BJ (cell line): ENCODE data around the gene MAP3K6. TPM values are rescaled to one million over a fixed set of nuclear protein-coding genes. Genes with fewer than 3 reads are reported as not detected.
"Not testable (repeated sequence)": the region's sequence is repeated elsewhere in the genome, so short reads cannot be mapped to it uniquely, and the experiment has no call there.

Source experiments
- CTCF ChIA-PET: fragments of 350-600 bp; formaldehyde crosslinking; extraction: SDS; loops from one replicate; lab custom pipeline; 2021; ENCODE audit warnings: antibody characterized with exemption, inconsistent platforms; lab: Yijun Ruan, JAX
- POLR2A ChIA-PET: fragments of 300-600 bp; sonication (Branson Sonifier 250); formaldehyde crosslinking; extraction: SDS; loops from one replicate; lab custom pipeline; 2021; ENCODE audit warnings: antibody characterized with exemption; lab: Charles Lee
- DNase-seq: peaks from one replicate; pipeline ENCODE4 v3.0.0-alpha.2; 2011; ENCODE audit warnings: low read depth
- H3K27me3 ChIP-seq: 2 replicates; pipeline ENCODE4 v1.6.0; 2011; ENCODE audit warnings: low read length; ENCODE audit not compliant: control insufficient read depth, insufficient read depth
- H3K36me3 ChIP-seq: 2 replicates; pipeline ENCODE4 v1.5.1; 2011; ENCODE audit warnings: low read length; ENCODE audit not compliant: control insufficient read depth, insufficient read depth
- H3K4me3 ChIP-seq: 2 replicates; pipeline ENCODE4 v1.5.1; 2011; ENCODE audit warnings: low read depth, mild to moderate bottlenecking, control low read depth, low read length
- CTCF ChIP-seq: IDR thresholded peaks from 2 replicates; pipeline ENCODE4 v1.5.1; 2011; ENCODE audit warnings: low read depth, mild to moderate bottlenecking, control low read depth, inconsistent platforms, low read length, moderate library complexity; ENCODE audit not compliant: insufficient read depth
- polyA plus RNA-seq: library from polyadenylated mRNA; depleted of rRNA; stranded (reverse); fragments of >200 nt; gene quantifications from 2 replicates; pipeline ENCODE4 v1.2.3, GENCODE V29; 2011

The MAP3K6 gene
- polyA plus RNA-seq, 1 experiment, result 18.0 TPM

DNA sequence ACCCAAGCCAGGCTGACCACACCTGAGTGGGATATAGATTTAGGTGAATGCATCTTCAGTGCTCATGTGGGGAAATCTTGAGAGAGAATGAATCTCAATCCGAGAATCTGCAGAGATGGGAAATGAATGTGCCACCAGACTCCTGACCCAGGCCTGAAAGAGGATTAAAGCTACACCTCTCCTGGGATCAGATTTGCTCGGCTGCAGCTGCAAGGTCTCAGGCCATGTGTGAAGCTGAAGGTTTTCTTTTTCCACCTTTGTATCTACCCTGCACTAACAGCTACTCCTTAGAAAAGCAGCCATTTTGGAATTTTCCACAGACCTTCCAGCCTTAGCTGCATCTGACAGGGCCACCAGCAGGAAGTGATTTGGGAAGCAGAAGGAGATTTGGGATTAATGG lies 43.9 kb upstream of the MAP3K6 start:
- CTCF ChIA-PET, result interaction anchor here (1.1 to 1.4 kb wide), 2 partner anchors 13 to 196 kb away, joined by 3 to 5 read pairs; no protein-coding TSS in a partner anchor
- POLR2A ChIA-PET, result no interaction called here
- no peaks in the 10 kb centered on the region for H3K27me3 ChIP-seq
- DNase-seq, result no peak
- no peak for TF ChIP-seq CTCF
- no peak overlapping the region for H3K4me3 ChIP-seq
- peaks cover 33% of the 10 kb centered on the region for H3K36me3 ChIP-seq

GRCh38 chr1:27409669-27410068 lies 42.9 kb upstream of the MAP3K6 start:
- H3K36me3 ChIP-seq, result peaks cover 30% of the 10 kb centered on the region
- no peak for DNase-seq
- CTCF ChIA-PET, result interaction anchor here (1.4 kb wide), 1 partner anchor 197 kb away, joined by 5 read pairs; no protein-coding TSS in a partner anchor

DNA sequence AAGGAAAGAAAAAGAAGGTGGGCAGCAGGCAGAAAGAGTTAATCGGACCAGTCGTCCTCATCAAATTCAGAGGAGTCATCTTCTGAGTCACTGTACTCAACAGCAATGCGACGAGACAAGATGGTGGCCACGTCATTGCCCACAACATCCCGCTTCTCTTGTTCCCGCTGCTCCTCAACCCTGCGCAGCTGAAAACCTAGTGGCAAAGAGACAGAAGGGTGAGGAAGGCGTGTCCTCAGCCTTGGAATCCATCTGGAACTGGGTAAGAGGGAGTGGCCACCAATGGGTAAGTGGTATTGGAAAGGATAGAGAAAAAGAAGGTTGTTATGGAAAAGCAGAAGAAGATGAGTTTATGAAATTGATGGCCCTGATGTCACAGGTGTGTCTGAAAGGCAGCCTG lies 41.4 kb upstream of the MAP3K6 start:
- Histone ChIP-seq H3K4me3 (no peak overlapping the region), H3K27me3 (no peaks in the 10 kb centered on the region), H3K36me3 (peaks cover 25% of the 10 kb centered on the region)
- no peak for DNase-seq
- TF ChIP-seq CTCF, result no peak
- ChIA-PET CTCF (no interaction called here), POLR2A (no interaction called here)

More at GRCh38 chr1:27409669-27410068, 42.9 kb upstream of the MAP3K6 start:
- Histone ChIP-seq H3K27me3 (no peaks in the 10 kb centered on the region), H3K4me3 (no peak overlapping the region)
- TF ChIP-seq CTCF, result no peak
- POLR2A ChIA-PET, result no interaction called here

DNA sequence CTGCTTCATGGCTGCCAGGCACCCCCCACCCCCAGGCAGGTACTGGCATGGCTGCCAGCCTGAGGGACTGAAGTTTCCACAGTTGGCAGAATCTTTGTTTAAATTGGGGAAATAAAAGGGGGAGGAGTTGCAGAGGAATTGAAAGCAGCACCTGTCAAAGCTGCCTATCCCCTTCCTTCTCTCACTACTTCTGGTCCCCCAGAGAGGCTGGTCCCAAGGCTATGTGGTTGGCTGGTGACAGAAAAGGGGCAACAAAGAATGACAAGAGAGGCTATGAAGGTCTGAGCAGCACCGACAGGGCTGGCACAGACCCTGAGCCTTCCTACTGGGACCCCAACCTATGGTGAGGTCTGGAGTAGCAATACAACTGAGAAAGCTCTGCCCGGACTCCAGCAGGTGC lies 40.0 kb upstream of the MAP3K6 start:
- CTCF ChIA-PET, result interaction anchor here (1.4 to 5.4 kb wide), 2 partner anchors 8 to 16 kb away, joined by 3 to 32 read pairs; no protein-coding TSS in a partner anchor
- H3K36me3 ChIP-seq, result peaks cover 19% of the 10 kb centered on the region
- H3K27me3 ChIP-seq, DNase-seq, H3K4me3 ChIP-seq, POLR2A ChIA-PET: not testable (repeated sequence)

- ChIA-PET POLR2A (no interaction called here), CTCF (interaction anchor here (1.4 to 5.4 kb wide), 2 partner anchors 8 to 15 kb away, joined by 3 to 32 read pairs; no protein-coding TSS in a partner anchor)
- TF ChIP-seq CTCF, result no peak
Measured at GRCh38 chr1:27406362-27406680, 39.6 kb upstream of the MAP3K6 start.

DNA sequence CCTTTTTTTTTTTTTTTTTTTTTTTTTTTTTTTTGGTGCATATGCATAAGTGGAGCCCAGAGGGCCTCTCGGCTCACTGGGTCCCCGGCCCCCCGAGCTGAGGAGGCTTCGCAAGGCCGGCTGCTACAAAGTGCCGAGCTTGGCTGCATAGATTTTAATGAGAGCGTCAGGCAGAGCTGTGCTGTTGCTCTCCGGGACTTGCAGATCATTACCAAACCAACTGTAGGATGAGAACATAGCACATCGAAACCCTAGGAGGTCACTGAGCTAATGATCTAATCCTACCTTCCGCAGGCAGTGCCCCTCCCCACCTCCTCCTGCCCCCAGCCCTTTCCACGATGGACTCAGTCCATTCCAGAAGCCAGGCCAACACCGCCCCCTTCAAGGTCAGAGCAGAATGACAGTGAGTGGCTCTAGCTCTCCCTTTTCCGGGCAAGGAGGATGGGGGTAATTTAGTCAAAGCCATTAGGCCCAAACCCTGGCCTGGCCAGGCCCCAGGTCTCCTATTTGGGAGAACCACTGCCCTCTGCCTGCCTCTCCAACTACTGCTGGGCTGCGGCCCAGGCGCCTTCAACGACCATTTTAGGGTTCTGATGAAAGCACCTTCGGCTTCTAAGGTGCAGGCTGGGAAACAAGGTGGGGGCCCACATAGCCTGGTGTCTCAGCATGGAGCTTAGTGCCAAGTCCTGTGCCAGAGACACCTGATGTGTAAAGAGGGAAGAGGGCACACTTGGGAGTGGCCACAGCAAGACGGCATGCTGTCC lies 39.0 kb upstream of the MAP3K6 start:
- H3K27me3 ChIP-seq, DNase-seq, POLR2A ChIA-PET, H3K4me3 ChIP-seq: not testable (repeated sequence)
- CTCF ChIA-PET, result interaction anchor here (0.7 to 5.4 kb wide), 10 partner anchors 9 to 203 kb away, joined by 3 to 32 read pairs (median 4); partner anchors contain the start of gene WASF2
- H3K36me3 ChIP-seq, result peaks cover 18% of the 10 kb centered on the region

More at GRCh38 chr1:27406362-27406680, 39.6 kb upstream of the MAP3K6 start:
- H3K4me3 ChIP-seq, result no peak overlapping the region
- peaks cover 19% of the 10 kb centered on the region for H3K36me3 ChIP-seq
- H3K27me3 ChIP-seq, result no peaks in the 10 kb centered on the region
- no peak for DNase-seq
